Keratinocyte (primary cell): ENCODE data around the gene CRYAB. TPM values are rescaled to one million over a fixed set of nuclear protein-coding genes. Genes with fewer than 3 reads are reported as not detected.

Experiments used
- DNase-seq: peaks from one replicate; pipeline ENCODE4 v3.0.0-alpha.2; 2011; ENCODE audit warnings: low read depth, missing footprints, low spot score
- FAIRE-seq: peaks from 2 replicates; lab custom pipeline; 2011; peaks lifted over from hg19 to GRCh38; lab: Jason Lieb, UNC
- H2AFZ ChIP-seq: 2 replicates; pipeline ENCODE4 v1.6.0; 2012; ENCODE audit warnings: low read length, control low read depth, inconsistent platforms; ENCODE audit not compliant: control insufficient read depth
- H3K27ac ChIP-seq: 2 replicates; pipeline ENCODE4 v1.5.1; 2011; ENCODE audit warnings: low read length; ENCODE audit not compliant: control insufficient read depth, insufficient read depth
- H3K27me3 ChIP-seq: 3 replicates; pipeline ENCODE4 v1.6.0; 2011; ENCODE audit warnings: low read length; ENCODE audit not compliant: control insufficient read depth, insufficient read depth; ENCODE audit errors: extremely low read depth
- H3K36me3 ChIP-seq, 2 experiments: 2 replicates in 1 of 2; 3 replicates in 1 of 2; pipeline ENCODE4 v1.5.1; 2011; ENCODE audit warnings: low read length in 2 of 2, mild to moderate bottlenecking in 1 of 2; ENCODE audit not compliant: control insufficient read depth in 2 of 2, insufficient read depth in 2 of 2; ENCODE audit errors: extremely low read depth in 1 of 2
- H3K4me1 ChIP-seq: 3 replicates; pipeline ENCODE4 v1.5.1; 2011; ENCODE audit warnings: low read length; ENCODE audit not compliant: control insufficient read depth, insufficient read depth; ENCODE audit errors: extremely low read depth
- H3K4me2 ChIP-seq: 3 replicates; pipeline ENCODE4 v1.6.0; 2011; ENCODE audit warnings: low read depth, low read length; ENCODE audit not compliant: control insufficient read depth, insufficient read depth; ENCODE audit errors: extremely low read depth
- H3K4me3 ChIP-seq, 3 experiments: fragments of 200-600 bp in 1 of 3; sonication (generic) in 1 of 3; 2 replicates in 2 of 3; 3 replicates in 1 of 3; pipeline ENCODE4 v1.5.1; 2011 to 2016; ENCODE audit warnings: low read length in 3 of 3, mild to moderate bottlenecking in 3 of 3, control low read depth in 2 of 3, inconsistent platforms in 1 of 3, low read depth in 1 of 3, mixed read lengths in 1 of 3, mixed run types in 1 of 3, moderate library complexity in 1 of 3; ENCODE audit not compliant: control insufficient read depth in 2 of 3, insufficient read depth in 2 of 3; ENCODE audit errors: extremely low read depth in 1 of 3
- H3K79me2 ChIP-seq: 2 replicates; pipeline ENCODE4 v1.6.0; 2012; ENCODE audit warnings: low read length; ENCODE audit not compliant: control insufficient read depth, insufficient read depth
- H3K9ac ChIP-seq: 3 replicates; pipeline ENCODE4 v1.6.0; 2011; ENCODE audit warnings: low read length; ENCODE audit not compliant: control insufficient read depth, insufficient read depth; ENCODE audit errors: extremely low read depth
- H3K9me1 ChIP-seq: 3 replicates; pipeline ENCODE4 v1.6.0; 2011; ENCODE audit warnings: low read length; ENCODE audit not compliant: control insufficient read depth, insufficient read depth; ENCODE audit errors: extremely low read depth
- H3K9me3 ChIP-seq: 2 replicates; pipeline ENCODE4 v1.5.1; 2012; ENCODE audit warnings: low read depth, low read length; ENCODE audit not compliant: control insufficient read depth
- H4K20me1 ChIP-seq: 3 replicates; pipeline ENCODE4 v1.6.0; 2011; ENCODE audit warnings: low read length; ENCODE audit not compliant: control insufficient read depth, insufficient read depth; ENCODE audit errors: extremely low read depth
- CTCF ChIP-seq, 3 experiments: IDR thresholded peaks in 1 of 3; conservative IDR thresholded peaks in 1 of 3; optimal IDR thresholded peaks in 1 of 3; 2 replicates in 2 of 3; 3 replicates in 1 of 3; pipeline versions ENCODE3 to v1.5.1; 2011; ENCODE audit warnings: low read length in 3 of 3, mild to moderate bottlenecking in 3 of 3, moderate library complexity in 2 of 3, control low read depth in 1 of 3, inconsistent platforms in 1 of 3; ENCODE audit not compliant: insufficient read depth in 2 of 3; ENCODE audit errors: extremely low read depth in 1 of 3
- EZH2 ChIP-seq: IDR thresholded peaks from one replicate; pipeline ENCODE4 v1.6.1; 2012; ENCODE audit warnings: inconsistent platforms, mild to moderate bottlenecking, low read length, moderate library complexity
- dilution Hi-C: fragments of 300-500 bp; cut with MboI; formaldehyde crosslinking; loops from one replicate; pipeline ENCODE4 v1.7.0; 2020; ENCODE audit warnings: low sequenced_read_pairs; ENCODE audit not compliant: extremely low pct_ligation_motif_present
- polyA plus RNA-seq, 5 experiments: library from polyadenylated mRNA; depleted of rRNA in 3 of 5; stranded (reverse) in 3 of 5; stranded (forward) in 1 of 5; unstranded in 1 of 5; fragments of >200 nt; gene quantifications; 1 replicate in 1 of 5; 2 replicates in 3 of 5; 3 replicates in 1 of 5; pipeline versions ENCODE4 v1.2.1 to v1.2.3, GENCODE V29; 2011 to 2012; ENCODE audit warnings: missing spikeins in 2 of 5, low read depth in 1 of 5, low replicate concordance in 1 of 5

The CRYAB gene
- polyA plus RNA-seq, 1 donor (not counting 4 experiments of a cell fraction or from before 2014, with no cell fraction given): 11.0 TPM

- TF ChIP-seq EZH2 (no peak), CTCF (optimal IDR thresholded peaks at IDR 0.05 in 1 of 3, IDR thresholded peaks at IDR 0.05 in 1 of 3, conservative IDR thresholded peaks at IDR 0.05 in 1 of 3; ENCODE audit: extremely low read depth in 1 of 3, insufficient read depth in 2 of 3, low read length in 3 of 3) (peak in 2 of 3 experiments; percentile 51 to 74)
- H3K9me1 ChIP-seq: no peaks in the 10 kb centered on the region
- no peaks in the 10 kb centered on the region for H3K9me3 ChIP-seq
- FAIRE-seq: peak; percentile 64
- peak within 1 kb of the TSS; percentile 45 for H3K27ac ChIP-seq
- H3K4me1 ChIP-seq: peaks cover 7% of the 10 kb centered on the region
- peaks cover 0 to 8% of the 10 kb centered on the region in 2 experiments for H3K36me3 ChIP-seq
- H2AFZ ChIP-seq: peak within 1 kb of the TSS; percentile 95
- no peak for DNase-seq
- dilution Hi-C loops: no loop called here
- peak within 1 kb of the TSS; percentile 78 for H3K9ac ChIP-seq
- H3K4me3 ChIP-seq: peak within 1 kb of the TSS; percentile 74 to 86 (median 82)
- H3K79me2 ChIP-seq: peaks cover 3% of the 10 kb centered on the region
- H4K20me1 ChIP-seq: no peaks in the 10 kb centered on the region
- H3K27me3 ChIP-seq: no peaks in the 10 kb centered on the region
- H3K4me2 ChIP-seq: peak within 1 kb of the TSS; percentile 79
Measured at GRCh38 chr11:111870886-111871692, 40.5 kb downstream of the CRYAB start, which contains the start of gene ALG9. ALG9 (minus strand) TSS chr11:111871581; CDS start chr11:111871482, 99 bp downstream.

GRCh38 chr11:111870522-111870885, 41.1 kb downstream of the CRYAB start:
- H3K36me3 ChIP-seq: peaks cover 0 to 8% of the 10 kb centered on the region in 2 experiments
- H3K9ac ChIP-seq: peak overlapping the region; percentile 78
- peak overlapping the region; percentile 45 for H3K27ac ChIP-seq
- peaks cover 7% of the 10 kb centered on the region for H3K4me1 ChIP-seq
- dilution Hi-C loops: no loop called here
- no peaks in the 10 kb centered on the region for H3K27me3 ChIP-seq
- no peaks in the 10 kb centered on the region for H3K9me3 ChIP-seq
- H2AFZ ChIP-seq: peak overlapping the region; percentile 95
- peak overlapping the region; percentile 79 for H3K4me2 ChIP-seq
- H3K4me3 ChIP-seq: peak overlapping the region; percentile 74 to 86 (median 82)
- H4K20me1 ChIP-seq: no peaks in the 10 kb centered on the region
- DNase-seq (no peak), FAIRE-seq (no peak)
- TF ChIP-seq EZH2 (no peak), CTCF (optimal IDR thresholded peaks at IDR 0.05 in 1 of 3, IDR thresholded peaks at IDR 0.05 in 1 of 3, conservative IDR thresholded peaks at IDR 0.05 in 1 of 3; ENCODE audit: extremely low read depth in 1 of 3, insufficient read depth in 2 of 3, low read length in 3 of 3) (no peak)
- no peaks in the 10 kb centered on the region for H3K9me1 ChIP-seq
- peaks cover 3% of the 10 kb centered on the region for H3K79me2 ChIP-seq
